CD14-positive monocyte (primary cell): ENCODE data around the gene PAK4. TPM values are rescaled to one million over a fixed set of nuclear protein-coding genes. Genes with fewer than 3 reads are reported as not detected.
A peak's percentile ranks its signal among the peaks of the same experiment; 100 is the strongest.

Experiments used
- DNase-seq, 3 donors: peaks; one replicate each; pipeline ENCODE4 v3.0.0-alpha.2; 2011 to 2022
- H2AFZ ChIP-seq: 2 replicates; pipeline ENCODE4 v1.6.0; 2012; ENCODE audit warnings: mild to moderate bottlenecking, low read depth, low read length, inconsistent platforms; ENCODE audit not compliant: insufficient read depth, poor library complexity, severe bottlenecking
- H3K27ac ChIP-seq, 2 donors: 1 replicate in 1 of 2; 2 replicates in 1 of 2; pipeline ENCODE4 v1.5.1; 2012 to 2013; ENCODE audit warnings: low read length in 2 of 2, control low read depth in 1 of 2, inconsistent platforms in 1 of 2, low read depth in 1 of 2, mild to moderate bottlenecking in 1 of 2
- H3K27me3 ChIP-seq, 2 donors: one replicate each; pipeline versions ENCODE4 v1.6.0 to v1.6.1; 2011 to 2013; ENCODE audit warnings: low read length in 2 of 2; ENCODE audit not compliant: control insufficient read depth in 2 of 2, insufficient read depth in 2 of 2
- H3K36me3 ChIP-seq, 2 donors: replicated peaks in 1 of 2; 1 replicate in 1 of 2; 2 replicates in 1 of 2; pipeline versions ENCODE4 v1.5.1 to v1.6.1; 2012 to 2013; ENCODE audit warnings: low read length in 2 of 2, control low read depth in 1 of 2, inconsistent platforms in 1 of 2, mild to moderate bottlenecking in 1 of 2; ENCODE audit not compliant: insufficient read depth in 2 of 2, control insufficient read depth in 1 of 2
- H3K4me1 ChIP-seq, 2 donors: 1 replicate in 1 of 2; 2 replicates in 1 of 2; pipeline versions ENCODE4 v1.5.1 to v1.6.1; 2012 to 2013; ENCODE audit warnings: low read length in 2 of 2, control low read depth in 1 of 2, inconsistent platforms in 1 of 2, mild to moderate bottlenecking in 1 of 2, moderate library complexity in 1 of 2; ENCODE audit not compliant: insufficient read depth in 2 of 2, control insufficient read depth in 1 of 2
- H3K4me2 ChIP-seq: replicated peaks from 2 replicates; pipeline ENCODE3; 2012; ENCODE audit warnings: low read length, moderate library complexity, mild to moderate bottlenecking; ENCODE audit not compliant: poor library complexity, severe bottlenecking; ENCODE audit errors: extremely low read depth
- H3K4me3 ChIP-seq, 3 experiments: fragments of 200-600 bp in 1 of 3; sonication (generic) in 1 of 3; replicated peaks in 1 of 3; 1 replicate in 2 of 3; 2 replicates in 1 of 3; pipeline ENCODE4 v1.5.1; 2011 to 2013; ENCODE audit warnings: low read length in 3 of 3, mild to moderate bottlenecking in 3 of 3, control low read depth in 2 of 3, low read depth in 2 of 3, inconsistent platforms in 1 of 3, moderate library complexity in 1 of 3
- H3K79me2 ChIP-seq: 2 replicates; pipeline ENCODE4 v1.6.0; 2012; ENCODE audit warnings: mild to moderate bottlenecking, control low read depth, inconsistent platforms, low read length, moderate library complexity; ENCODE audit not compliant: insufficient read depth
- H3K9ac ChIP-seq: 2 replicates; pipeline ENCODE4 v1.6.0; 2017; ENCODE audit warnings: low read length, mild to moderate bottlenecking; ENCODE audit not compliant: insufficient read depth, poor library complexity, severe bottlenecking
- H3K9me3 ChIP-seq, 2 donors: replicated peaks in 1 of 2; 1 replicate in 1 of 2; 2 replicates in 1 of 2; pipeline versions ENCODE4 v1.5.1 to v1.6.1; 2012 to 2013; ENCODE audit warnings: low read length in 2 of 2, control low read depth in 1 of 2; ENCODE audit not compliant: control insufficient read depth in 1 of 2, insufficient read depth in 1 of 2
- H4K20me1 ChIP-seq: 2 replicates; pipeline ENCODE4 v1.6.0; 2012; ENCODE audit warnings: mild to moderate bottlenecking, low read length, control low read depth, moderate library complexity; ENCODE audit not compliant: insufficient read depth
- H3K27ac Mint-ChIP-seq, 7 donors: one replicate each; pipeline ENCODE4 v1.8.0; 2020; ENCODE audit warnings: mild to moderate bottlenecking in 7 of 7, mixed read lengths in 7 of 7, moderate library complexity in 6 of 7, inconsistent platforms in 2 of 7
- H3K27me3 Mint-ChIP-seq, 3 donors: one replicate each; pipeline ENCODE4 v1.8.0; 2021 to 2022; ENCODE audit warnings: low read depth in 3 of 3, mild to moderate bottlenecking in 3 of 3, mixed read lengths in 3 of 3, moderate library complexity in 3 of 3, inconsistent platforms in 1 of 3
- H3K36me3 Mint-ChIP-seq, 2 donors: one replicate each; pipeline ENCODE4 v1.8.0; 2020; ENCODE audit warnings: mixed read lengths in 2 of 2, inconsistent platforms in 1 of 2, mild to moderate bottlenecking in 1 of 2
- H3K4me1 Mint-ChIP-seq: one replicate; pipeline ENCODE4 v1.8.0; 2020; ENCODE audit warnings: mild to moderate bottlenecking, mixed read lengths
- H3K4me3 Mint-ChIP-seq, 2 donors: one replicate each; pipeline ENCODE4 v1.8.0; 2020; ENCODE audit warnings: mild to moderate bottlenecking in 2 of 2, mixed read lengths in 2 of 2, moderate library complexity in 1 of 2
- H3K9me3 Mint-ChIP-seq, 7 donors: one replicate each; pipeline ENCODE4 v1.8.0; 2020 to 2022; ENCODE audit warnings: mixed read lengths in 7 of 7, mild to moderate bottlenecking in 6 of 7, moderate library complexity in 6 of 7, inconsistent platforms in 2 of 7
- WGBS: methylation state at CpG from one replicate; pipeline ENCODE4 v1.1.5; 2013; ENCODE audit warnings: missing lambda C conversion rate; ENCODE audit not compliant: insufficient coverage; 5-methylcytosine and 5-hydroxymethylcytosine counted together
- intact Hi-C, 2 donors: fragments of 100-400 bp; cut with micrococcal nuclease; formaldehyde crosslinking; loops; one replicate each; pipeline versions ENCODE4 v1.15.0 to v1.15.1; 2023
- polyA plus RNA-seq, 3 donors: library from polyadenylated mRNA; depleted of rRNA in 1 of 3; unstranded in 2 of 3; stranded (reverse) in 1 of 3; fragments of 300-500 nt in 2 of 3; fragments of >200 nt in 1 of 3; fragmentation: Illumina TruSeq in 2 of 3; gene quantifications; 1 replicate in 2 of 3; 2 replicates in 1 of 3; pipeline ENCODE4 v1.2.3, GENCODE V29; 2012 to 2021
- TF ChIP-seq, protein P1 (sequence below): fragments of 200-600 bp; IDR thresholded peaks from one replicate; pipeline ENCODE4 v1.8.0; 2022; ENCODE audit warnings: antibody characterized with exemption, mild to moderate bottlenecking

Gene PAK4
- polyA plus RNA-seq, 3 donors, result 1.3 to 11.3 (median 1.5) TPM

DNA sequence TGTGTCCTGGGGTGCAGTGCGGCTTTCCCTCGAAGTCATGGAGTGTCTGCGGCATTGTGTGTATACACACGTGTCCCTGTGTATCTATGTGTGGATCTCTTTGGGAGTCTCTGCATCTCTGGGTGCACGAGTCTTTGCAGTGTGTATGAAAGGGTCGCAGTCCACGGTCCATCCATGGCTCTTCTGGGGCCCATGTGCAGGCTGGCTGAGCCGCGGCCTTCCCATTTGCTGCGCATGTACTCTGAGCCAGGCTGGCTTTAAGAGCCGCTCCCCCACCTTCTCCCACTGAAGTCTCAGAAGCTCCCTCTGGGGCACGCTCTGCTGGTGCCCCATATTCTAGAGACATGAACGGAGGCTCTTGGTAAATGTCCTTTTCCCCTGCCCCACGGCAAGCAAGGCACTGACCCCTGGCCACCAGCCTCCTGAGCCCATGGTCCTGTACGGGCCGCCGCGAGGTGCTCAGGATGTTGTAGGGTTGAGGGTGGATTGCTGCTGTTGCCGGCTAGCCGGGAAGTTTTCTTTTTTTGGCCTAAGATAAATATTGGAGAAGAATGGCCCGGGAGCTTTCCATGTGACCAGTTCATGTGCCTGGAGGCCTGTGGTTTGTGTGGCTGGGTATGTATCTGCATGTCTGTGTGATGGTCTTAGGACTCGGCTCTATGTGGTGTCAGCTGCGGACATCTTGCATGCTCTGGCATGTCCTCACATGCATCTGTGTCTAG, 31.9 kb downstream of the PAK4 start:
- Mint-ChIP-seq H3K27ac (no peak overlapping the region), H3K4me3 (no peak overlapping the region)
- H2AFZ ChIP-seq, result no peak overlapping the region

DNA sequence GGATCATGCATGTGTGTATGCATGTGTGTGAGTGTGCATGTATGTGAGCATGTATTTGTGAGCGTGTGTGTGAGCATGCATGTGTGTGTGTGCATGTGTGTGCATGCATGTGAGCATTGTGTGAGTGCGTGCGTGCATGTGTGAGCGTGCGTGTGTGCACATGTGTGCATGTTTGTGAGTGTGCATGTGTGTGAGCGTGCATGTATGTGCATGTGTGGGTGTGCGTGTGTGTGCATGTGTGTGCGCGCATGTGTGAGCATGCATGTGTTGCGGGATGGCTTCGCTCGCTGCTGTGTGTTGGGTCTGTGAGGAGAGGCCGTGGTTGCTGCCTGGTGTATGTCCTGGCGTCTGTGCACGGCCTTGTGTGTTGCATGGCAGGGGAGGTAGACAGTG, 32.4 kb downstream of the PAK4 start:
- WGBS, result 99% methylated on average over 14 of the region's 15 CpGs
- Mint-ChIP-seq H3K9me3 (no peaks in the 10 kb centered on the region), H3K27ac (peak overlapping the region in 2 of 7 donors; percentile 43 to 82), H3K36me3 (peaks cover 0 to 3% of the 10 kb centered on the region in 2 donors), H3K4me1 (peaks cover 14% of the 10 kb centered on the region), H3K4me3 (no peak overlapping the region), H3K27me3 (no peaks in the 10 kb centered on the region)
- Histone ChIP-seq H3K4me2 (no peak overlapping the region), H3K4me1 (peaks cover 0 to 16% of the 10 kb centered on the region in 2 donors), H3K9me3 (no peaks in the 10 kb centered on the region), H2AFZ (no peak overlapping the region), H3K27me3 (no peaks in the 10 kb centered on the region), H3K27ac (no peak overlapping the region), H4K20me1 (peaks cover 4% of the 10 kb centered on the region), H3K4me3 (no peak overlapping the region), H3K36me3 (no peaks in the 10 kb centered on the region), H3K79me2 (peaks cover 12% of the 10 kb centered on the region), H3K9ac (no peak overlapping the region)
- TF ChIP-seq, protein P1, sequence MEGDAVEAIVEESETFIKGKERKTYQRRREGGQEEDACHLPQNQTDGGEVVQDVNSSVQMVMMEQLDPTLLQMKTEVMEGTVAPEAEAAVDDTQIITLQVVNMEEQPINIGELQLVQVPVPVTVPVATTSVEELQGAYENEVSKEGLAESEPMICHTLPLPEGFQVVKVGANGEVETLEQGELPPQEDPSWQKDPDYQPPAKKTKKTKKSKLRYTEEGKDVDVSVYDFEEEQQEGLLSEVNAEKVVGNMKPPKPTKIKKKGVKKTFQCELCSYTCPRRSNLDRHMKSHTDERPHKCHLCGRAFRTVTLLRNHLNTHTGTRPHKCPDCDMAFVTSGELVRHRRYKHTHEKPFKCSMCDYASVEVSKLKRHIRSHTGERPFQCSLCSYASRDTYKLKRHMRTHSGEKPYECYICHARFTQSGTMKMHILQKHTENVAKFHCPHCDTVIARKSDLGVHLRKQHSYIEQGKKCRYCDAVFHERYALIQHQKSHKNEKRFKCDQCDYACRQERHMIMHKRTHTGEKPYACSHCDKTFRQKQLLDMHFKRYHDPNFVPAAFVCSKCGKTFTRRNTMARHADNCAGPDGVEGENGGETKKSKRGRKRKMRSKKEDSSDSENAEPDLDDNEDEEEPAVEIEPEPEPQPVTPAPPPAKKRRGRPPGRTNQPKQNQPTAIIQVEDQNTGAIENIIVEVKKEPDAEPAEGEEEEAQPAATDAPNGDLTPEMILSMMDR, result no peak
- intact Hi-C loops, result no loop called here
- DNase-seq, result no peak

More for the DNA sequence above, 31.9 kb downstream of the PAK4 start:
- H3K9ac ChIP-seq, result no peak overlapping the region
- no peak for DNase-seq
- intact Hi-C loops, result no loop called here
- H3K79me2 ChIP-seq, result peaks cover 12% of the 10 kb centered on the region
- no peak overlapping the region for H3K27ac ChIP-seq
- H4K20me1 ChIP-seq, result peaks cover 4% of the 10 kb centered on the region
- H3K4me1 ChIP-seq, result peaks cover 0 to 16% of the 10 kb centered on the region in 2 donors
- TF ChIP-seq, protein P1, result no peak
- peaks cover 0 to 3% of the 10 kb centered on the region in 2 donors for H3K36me3 Mint-ChIP-seq
- H3K9me3 ChIP-seq, result no peaks in the 10 kb centered on the region
- peaks cover 14% of the 10 kb centered on the region for H3K4me1 Mint-ChIP-seq
- WGBS, result 92% methylated on average over 19 of the region's 23 CpGs
- no peaks in the 10 kb centered on the region for H3K9me3 Mint-ChIP-seq
- no peak overlapping the region for H3K4me2 ChIP-seq
- no peaks in the 10 kb centered on the region for H3K27me3 Mint-ChIP-seq
- no peak overlapping the region for H3K4me3 ChIP-seq
- no peaks in the 10 kb centered on the region for H3K27me3 ChIP-seq
- H3K36me3 ChIP-seq, result no peaks in the 10 kb centered on the region
